HG02852 (cell line): ENCODE results near the gene IFIT5.
"Not testable (repeated sequence)": the region's sequence is repeated elsewhere in the genome, so short reads cannot be mapped to it uniquely, and the experiment has no call there.

Experiments
- ATAC-seq: cut with Tn5 transposase; IDR thresholded peaks from one replicate; pipeline ENCODE4 v1.9.1; 2021; ENCODE audit warnings: mild to moderate bottlenecking, moderate library complexity; ENCODE audit not compliant: unreplicated experiment

The IFIT5 gene

DNA sequence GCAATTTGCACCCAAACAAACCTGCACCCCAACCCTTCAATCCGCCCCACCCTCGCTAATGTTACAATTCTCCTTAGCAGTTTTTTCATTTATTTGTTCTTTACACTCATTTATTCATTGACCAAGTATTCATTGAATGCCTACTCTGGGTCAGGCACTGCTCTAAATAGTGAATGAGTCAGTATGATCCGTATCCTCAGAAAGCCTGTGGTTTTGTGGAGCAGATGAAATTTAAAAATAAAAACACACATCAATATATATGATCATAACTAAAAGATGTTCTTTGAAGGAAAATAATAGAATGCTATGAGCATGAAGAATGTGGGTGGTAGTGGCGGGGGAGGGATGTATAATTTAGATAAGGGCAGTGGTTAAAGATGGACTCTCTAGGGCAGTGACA is 13.3 kb downstream of the IFIT5 start:
- ATAC-seq, result no peak

DNA sequence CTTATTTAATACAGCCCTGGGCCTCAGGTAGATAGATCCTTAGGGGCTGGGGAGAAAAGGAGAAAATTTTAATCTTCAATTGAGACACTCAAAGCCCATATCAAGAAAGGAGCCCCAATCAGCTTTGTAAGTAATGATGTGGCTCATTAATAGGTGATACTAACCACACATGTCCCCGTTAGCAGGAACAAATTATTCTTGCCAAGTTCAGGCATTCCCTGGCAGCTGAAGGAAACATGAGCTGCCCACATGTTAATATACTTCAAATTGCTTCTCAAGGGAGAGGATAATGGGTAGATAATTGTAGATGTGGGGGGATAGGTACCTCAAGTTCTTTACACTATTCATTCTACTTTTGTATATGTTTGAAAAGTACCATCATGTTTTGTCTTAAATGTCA is 14.5 kb downstream of the IFIT5 start:
- ATAC-seq, result no peak

DNA sequence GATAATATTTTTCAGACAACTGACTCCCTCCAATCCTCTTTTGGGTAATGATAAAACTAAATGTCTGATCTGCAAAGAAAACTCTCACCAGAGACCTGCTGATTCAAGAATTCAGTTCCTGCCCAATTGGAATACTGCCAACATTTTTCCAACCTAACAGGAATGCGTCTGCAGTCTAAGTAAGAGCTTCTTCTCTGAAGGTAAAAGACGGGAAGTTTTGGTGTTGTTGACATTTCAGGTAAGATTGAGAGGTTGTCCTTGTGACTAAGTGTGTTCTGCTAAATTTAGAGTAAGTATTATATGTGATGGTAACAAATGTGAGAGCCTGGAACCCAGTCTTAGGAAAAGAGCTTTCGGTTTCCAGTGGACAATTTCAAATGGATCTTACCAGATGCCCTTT is 17.6 kb downstream of the IFIT5 start:
- no peak for ATAC-seq

DNA sequence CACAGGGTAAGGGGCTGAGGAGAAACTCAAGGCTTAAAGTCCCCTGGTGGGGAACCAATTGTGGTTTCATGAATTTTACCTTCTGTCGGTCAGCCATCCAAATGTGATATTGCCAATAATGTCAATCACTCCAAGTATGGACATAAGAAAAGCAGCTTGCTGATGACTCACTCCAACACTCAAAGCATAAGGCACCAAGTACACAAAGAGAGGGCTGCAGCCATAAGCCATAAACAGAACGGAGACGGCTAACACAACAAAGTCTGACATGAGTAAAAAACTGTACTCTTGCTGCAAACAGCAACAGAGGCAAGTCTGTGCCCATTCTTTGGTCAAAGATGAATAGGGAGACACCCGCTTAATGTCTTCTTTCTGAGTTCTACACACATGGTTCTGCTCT is 24.2 kb downstream of the IFIT5 start:
- ATAC-seq, result no peak

DNA sequence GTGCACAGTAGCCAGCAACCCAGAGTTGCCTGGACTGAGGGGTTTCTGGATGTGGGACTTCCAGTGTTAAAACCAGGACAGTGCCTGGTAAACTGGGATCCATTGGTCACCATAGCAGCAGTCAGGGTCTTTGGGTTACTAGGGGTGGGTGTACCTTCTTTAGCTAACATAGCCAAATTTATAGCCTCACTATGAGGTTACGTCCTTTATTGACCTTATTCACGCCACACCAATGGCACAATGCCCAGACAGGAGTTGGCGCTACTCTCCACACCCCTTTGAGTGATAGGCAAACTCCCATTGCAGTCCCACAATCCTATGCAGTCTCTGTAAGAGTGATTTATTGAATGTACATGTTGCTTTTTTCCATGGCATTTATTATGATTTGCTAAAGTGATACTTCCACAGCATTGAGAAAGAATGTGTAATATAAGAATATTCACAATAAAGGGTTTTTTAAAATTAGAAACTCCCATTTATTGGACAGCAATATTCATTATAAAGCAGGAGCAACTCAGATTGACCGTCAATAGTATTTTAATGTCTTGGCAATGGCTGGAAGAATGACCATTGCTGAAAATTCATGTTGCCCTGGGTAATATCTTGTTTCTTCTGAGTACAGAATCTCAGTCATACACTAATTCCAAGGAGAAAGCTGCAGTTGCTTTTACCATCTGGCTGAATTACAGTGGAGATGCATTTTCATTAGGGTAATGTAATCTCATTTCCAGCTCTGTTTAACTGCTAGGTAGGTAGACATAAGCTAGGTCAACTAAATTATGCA is 26.1 kb downstream of the IFIT5 start:
- ATAC-seq, result no peak

DNA sequence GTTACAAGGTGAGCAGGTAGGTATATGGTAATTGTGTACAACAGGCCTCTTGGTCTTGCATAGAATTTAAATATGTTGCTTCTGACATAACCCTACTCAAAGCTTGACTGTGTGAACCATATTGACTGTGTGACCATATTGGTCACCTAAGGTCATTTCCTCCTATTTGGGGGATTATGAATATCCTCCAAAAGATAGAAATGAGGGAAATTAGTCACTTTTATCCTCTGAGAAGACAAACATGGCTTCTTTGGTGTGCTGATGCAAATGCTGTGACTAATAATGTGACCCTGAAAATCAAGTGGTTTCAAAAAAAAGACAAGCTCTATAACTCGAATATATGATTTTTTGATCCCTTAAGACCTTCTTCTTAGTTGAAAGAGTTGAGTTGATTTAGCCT is 27.9 kb downstream of the IFIT5 start:
- no peak for ATAC-seq

DNA sequence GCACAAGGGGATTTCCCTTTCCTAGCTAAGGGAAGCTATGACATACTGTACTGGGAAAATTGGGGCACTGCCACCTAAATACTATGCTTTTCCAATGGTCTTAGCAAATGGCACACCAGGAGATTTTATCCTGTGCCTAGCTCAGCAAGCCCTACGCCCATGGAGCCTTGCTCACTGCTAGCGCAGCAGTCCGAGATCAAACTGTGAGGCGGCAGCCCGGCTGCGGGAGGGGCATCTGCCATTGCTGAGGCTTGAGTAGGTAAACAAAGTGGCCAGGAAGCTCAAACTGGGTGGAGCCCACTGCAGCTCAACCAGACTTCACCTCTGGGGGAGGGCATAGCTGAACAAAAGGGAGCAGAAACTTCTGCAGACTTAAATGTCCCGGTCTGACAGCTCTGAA is 30.5 kb downstream of the IFIT5 start:
- not testable (repeated sequence) for ATAC-seq

DNA sequence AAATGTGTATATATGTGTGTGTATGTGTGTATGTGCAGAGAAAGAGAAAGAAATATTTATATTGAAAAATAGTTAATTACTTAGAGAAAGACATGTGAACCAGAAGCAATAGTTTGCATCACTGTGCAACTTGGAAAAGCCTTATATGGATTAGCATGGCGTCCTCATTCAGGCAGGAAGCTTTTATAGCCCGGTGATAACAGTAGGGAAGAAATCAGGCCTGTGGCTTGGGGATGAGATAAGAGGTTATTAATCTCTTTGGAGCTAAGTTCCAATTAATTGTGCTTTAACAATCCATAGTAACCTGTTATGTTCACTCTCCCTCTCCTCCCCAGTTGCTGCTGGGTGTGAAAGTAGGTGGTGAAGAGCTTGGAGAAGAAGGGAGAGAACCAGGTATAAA is 36.5 kb downstream of the IFIT5 start:
- no peak for ATAC-seq

DNA sequence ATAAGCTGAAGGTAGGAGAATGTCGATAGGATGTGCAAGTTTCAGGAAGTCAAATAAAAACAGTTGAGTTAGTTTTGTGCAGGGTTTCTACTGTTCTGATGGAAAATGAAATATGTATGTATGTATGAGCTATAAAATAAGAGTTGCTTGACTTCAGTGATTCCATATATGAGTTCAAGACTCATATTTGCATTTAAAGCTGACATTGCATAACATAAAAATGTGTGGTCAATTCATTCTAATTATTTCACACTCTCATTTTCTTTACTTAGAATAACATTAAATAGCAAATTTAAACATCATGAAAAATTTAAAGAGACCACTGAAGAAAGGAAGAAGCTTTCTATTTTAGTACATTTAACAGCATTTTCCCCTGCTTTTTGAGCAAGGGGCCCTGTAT is 37.8 kb downstream of the IFIT5 start:
- ATAC-seq, result no peak

DNA sequence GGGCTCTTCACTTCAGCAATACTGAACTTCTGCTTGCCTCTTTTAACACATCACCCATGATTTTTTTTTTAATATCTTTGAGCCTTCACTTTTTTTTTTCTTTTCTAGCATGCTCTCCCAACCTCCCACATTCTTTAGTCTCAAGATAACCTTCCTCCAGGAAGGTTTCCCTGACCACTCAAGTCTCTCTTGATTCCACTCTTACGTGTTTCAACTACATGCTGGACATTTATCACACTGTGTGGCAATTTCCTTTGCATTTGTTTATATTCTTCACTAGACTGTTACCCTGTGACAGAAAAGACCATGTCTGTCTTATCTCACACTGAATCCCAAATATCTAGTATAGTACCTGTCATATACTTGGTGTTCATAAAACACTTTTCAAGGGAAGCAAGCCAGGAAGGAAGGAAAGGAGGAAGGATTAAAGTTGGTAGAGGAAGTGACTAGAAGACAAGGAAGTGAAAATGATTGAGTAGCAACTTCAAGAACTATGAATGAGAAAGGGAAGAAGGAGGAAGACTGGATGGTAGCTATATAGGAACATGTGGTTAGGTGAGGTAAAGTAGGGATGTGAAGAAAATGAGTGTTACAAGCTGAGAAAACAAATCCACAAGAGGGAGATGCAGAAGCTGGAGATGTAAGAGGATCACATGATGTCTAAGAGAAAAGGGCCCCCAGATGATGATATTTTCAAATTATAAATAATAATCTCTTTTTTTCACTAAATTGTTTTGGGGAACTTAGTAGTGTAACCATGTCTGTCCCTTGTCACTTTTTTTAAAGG is 40.4 kb downstream of the IFIT5 start:
- no peak for ATAC-seq

DNA sequence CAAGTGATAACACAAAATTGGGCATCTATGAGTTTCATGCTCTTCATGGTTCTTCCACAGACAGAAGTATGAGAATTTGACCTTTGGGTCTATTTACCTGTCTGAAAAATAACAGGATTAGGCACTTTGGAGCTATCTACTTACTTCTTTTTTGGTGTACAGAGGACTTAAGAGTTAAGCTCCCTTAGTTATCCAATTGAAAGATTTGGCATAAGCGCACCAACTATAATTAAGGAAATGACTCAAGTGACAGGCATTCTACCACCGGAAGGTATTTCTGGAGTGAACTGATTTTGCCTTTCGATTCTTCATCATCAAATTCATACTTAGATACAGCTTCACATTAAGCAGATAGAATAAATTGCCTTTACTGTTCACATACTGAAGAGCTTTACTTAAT is 43.9 kb downstream of the IFIT5 start:
- no peak for ATAC-seq

DNA sequence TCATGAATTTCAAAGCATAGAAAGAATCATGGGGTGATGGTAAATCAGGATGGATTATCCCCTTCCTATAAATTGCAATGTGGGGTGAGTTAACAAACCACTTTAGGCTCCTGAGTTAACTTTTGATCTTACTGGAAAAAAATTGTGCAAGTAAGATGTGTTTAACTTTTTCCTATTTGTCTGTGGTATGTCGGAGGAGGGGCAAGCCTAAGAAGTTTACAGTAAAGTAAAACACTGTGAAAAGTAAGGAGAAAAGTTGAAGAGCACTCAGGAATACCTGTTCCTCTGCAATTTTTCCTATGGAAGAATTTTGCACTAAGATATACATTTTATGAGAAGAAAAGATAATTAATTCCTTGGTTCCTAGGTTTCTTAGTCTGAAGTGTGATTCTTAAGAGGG is 44.4 kb downstream of the IFIT5 start:
- no peak for ATAC-seq

DNA sequence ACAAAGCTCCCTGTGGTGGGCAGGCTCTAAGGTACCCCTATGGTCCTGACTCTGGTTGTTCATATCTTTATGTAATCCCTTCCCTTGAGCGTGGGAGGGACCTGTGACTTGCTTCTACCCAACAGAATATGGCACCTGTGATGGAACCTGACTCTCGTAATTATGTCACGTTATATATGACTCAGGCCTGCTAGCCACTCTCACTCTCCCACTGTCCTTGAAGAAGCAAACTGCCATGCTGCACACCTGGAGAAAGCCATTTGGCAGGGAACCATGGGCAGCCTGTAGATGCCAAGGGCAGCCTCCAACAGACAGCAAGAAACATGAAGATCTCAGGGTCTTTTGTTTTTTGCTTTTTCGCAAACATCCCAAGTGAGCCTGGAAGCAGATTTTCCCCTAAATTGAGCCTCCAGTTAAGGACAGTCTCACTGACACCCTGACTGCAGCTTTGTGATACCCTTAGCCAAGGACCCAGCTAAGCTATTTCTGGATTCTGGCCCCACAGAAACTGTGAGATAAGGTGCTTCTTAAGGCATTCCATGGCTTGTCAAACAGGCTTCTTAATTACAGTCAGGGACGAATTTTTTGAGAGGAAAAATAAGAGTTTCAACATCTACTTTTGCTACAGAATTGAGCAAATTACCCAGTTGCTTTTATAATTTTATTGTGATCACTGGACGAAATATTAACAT is 49.6 kb downstream of the IFIT5 start:
- ATAC-seq, result no peak

DNA sequence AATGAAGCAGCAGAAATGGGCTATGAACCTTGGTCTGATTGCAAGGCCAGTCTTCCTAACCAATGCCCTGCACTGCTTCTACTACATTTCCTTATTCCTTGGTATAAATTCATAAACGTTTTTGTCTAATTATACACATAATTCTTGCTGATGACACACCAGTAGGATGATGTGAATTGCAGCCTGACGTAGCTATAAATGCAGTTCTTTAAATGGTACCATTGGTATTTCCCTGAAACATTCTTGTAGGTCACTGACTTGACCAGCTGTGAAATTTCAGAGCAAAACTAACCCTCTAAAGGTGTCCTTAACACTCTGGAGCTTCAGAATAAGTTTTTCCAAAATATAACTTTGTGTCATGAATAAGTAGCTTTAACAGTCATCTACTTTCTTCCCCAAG is 50.8 kb downstream of the IFIT5 start:
- ATAC-seq, result no peak

DNA sequence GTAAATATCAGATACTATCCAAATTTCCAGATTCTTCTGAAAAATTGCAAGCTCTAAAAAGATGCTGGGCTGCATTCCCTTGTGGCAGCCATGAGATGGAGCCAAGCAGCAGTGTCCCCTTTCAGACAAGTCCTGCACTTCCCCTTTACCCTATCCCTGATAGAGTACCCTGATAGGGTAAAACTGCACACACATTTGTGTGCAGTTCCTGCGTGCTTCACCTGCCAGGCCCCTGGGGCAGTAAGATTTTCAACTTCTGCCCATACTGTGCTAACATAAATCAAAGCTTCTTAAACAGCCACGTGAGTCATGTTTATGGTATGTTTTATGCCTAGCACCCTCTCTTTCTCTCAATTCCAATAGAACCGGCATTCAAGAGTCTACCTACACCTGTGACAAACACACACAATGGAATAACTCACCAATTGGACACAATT is 52.2 kb downstream of the IFIT5 start:
- no peak for ATAC-seq

DNA sequence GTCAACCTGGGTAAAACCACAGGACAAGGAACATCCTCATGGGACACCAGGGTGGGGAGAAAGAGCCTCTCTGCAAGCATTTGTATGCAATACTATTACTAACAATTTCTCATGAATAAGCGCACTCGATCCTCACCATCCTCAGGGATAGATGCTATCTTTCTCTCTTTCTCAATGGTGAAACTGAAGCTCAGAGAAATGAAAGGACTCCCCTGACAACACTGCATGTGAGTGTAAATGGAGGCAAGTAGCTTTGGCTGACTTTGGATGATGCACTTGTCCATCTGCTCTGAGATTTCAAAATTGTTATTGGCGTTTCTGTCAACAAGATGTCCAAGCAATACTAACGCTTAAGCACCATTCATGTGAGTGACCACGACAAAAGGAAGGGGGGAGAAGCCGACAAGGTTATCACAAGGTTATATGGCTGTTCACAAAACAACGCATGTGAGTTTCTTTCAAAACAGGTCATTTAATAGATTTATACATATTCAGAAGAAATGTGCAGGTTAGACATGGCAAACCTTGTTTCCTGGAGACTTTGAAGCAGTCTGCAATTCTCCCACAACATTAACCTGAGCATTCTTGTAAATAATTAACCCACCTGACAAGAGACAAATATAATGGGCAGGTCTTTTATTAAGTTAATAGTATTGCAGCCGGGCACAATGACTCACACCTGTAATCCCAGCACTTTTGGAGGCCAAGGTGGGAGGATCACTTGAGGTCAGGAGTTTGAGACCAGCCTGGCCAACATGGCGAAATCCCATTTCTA is 54.0 kb downstream of the IFIT5 start:
- ATAC-seq, result no peak

DNA sequence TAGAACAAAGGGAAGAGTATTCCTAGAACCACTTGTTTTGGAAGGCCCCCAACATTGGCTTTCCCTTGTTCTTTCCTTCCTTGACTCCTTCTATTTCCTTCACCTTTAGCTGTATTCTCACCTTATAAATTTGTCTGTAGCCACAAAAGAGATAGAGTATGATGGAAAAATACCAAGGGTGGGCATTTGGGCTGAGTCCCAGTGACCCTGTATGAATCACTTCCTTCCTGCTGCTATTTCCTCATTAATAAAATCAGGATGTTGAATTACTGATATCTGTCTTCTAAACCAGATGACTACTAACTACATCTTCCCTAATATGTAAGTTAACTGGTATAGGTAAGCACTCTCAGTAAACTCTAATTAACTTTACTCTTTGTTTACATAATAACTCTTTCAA is 55.1 kb downstream of the IFIT5 start:
- no peak for ATAC-seq
